K562 (cell line): ENCODE measurements around the gene SPATA6.

Experiments
- BCLAF1 ChIP-seq, 2 experiments: fragments of 450-650 bp in 1 of 2; IDR thresholded peaks; 2 replicates each; pipeline ENCODE4 v1.6.1; 2011 to 2017; ENCODE audit warnings: low read depth in 2 of 2, antibody characterized with exemption in 1 of 2, borderline replicate concordance in 1 of 2, low read length in 1 of 2, mild to moderate bottlenecking in 1 of 2, mixed read lengths in 1 of 2; ENCODE audit not compliant: control insufficient read depth in 1 of 2
- E4F1 ChIP-seq: fragments of 250-450 bp; sonication (Bioruptor Pico); IDR thresholded peaks from 2 replicates; pipeline ENCODE4 v1.5.0; 2021; ENCODE audit warnings: mild to moderate bottlenecking, borderline replicate concordance
- ETV6 ChIP-seq, 3 experiments: fragments of 150-350 bp in 1 of 3; sonication (generic) in 1 of 3; formaldehyde crosslinking in 1 of 3; IDR thresholded peaks; 2 replicates each; pipeline versions ENCODE4 v1.6.1 to v1.8.0; 2014 to 2022; ENCODE audit warnings: borderline replicate concordance in 2 of 3, low read depth in 2 of 3, antibody characterized with exemption in 1 of 3, low read length in 1 of 3, mild to moderate bottlenecking in 1 of 3, missing genetic modification reagents in 1 of 3
- IRF2 ChIP-seq: sonication (generic); formaldehyde crosslinking; IDR thresholded peaks from 2 replicates; pipeline ENCODE4 v1.8.1; 2022; ENCODE audit warnings: mild to moderate bottlenecking, missing genetic modification reagents
- TGIF2 ChIP-seq: sonication (generic); formaldehyde crosslinking; IDR thresholded peaks from 2 replicates; pipeline ENCODE4 v1.8.1; 2022; ENCODE audit warnings: mild to moderate bottlenecking, missing genetic modification reagents, moderate library complexity
- ZBTB1 ChIP-seq: sonication (generic); formaldehyde crosslinking; IDR thresholded peaks from 2 replicates; pipeline ENCODE4 v1.8.1; 2023; ENCODE audit warnings: missing genetic modification reagents, low read depth, mild to moderate bottlenecking, borderline replicate concordance
- TF ChIP-seq, protein P1 (sequence below): fragments of 450-650 bp; IDR thresholded peaks from 2 replicates; pipeline ENCODE4 v1.6.1; 2016
- TF ChIP-seq, protein P2 (sequence below): fragments of 250-450 bp; sonication (Bioruptor Pico); IDR thresholded peaks from 2 replicates; pipeline ENCODE4 v1.5.0; 2021
- TF ChIP-seq, protein P3 (sequence below), 3 experiments: IDR thresholded peaks in 2 of 3; conservative IDR thresholded peaks in 1 of 3; 2 replicates each; pipeline ENCODE4 v1.5.1; 2011 to 2012; ENCODE audit warnings: low read length in 3 of 3, mild to moderate bottlenecking in 3 of 3, control low read depth in 2 of 3, improper control_type of control experiment in 1 of 3, inconsistent platforms in 1 of 3, low read depth in 1 of 3, mixed read lengths in 1 of 3, moderate library complexity in 1 of 3; ENCODE audit not compliant: insufficient read depth in 2 of 3

- no peak for TF ChIP-seq ETV6 (IDR thresholded peaks at IDR 0.05; ENCODE audit: borderline replicate concordance in 1 of 2, low read depth in 2 of 2, low read length in 1 of 2)
- TF ChIP-seq ETV6 (CRISPR knock-in tag; IDR thresholded peaks at IDR 0.05; ENCODE audit: borderline replicate concordance): no peak
- TF ChIP-seq, protein P1, sequence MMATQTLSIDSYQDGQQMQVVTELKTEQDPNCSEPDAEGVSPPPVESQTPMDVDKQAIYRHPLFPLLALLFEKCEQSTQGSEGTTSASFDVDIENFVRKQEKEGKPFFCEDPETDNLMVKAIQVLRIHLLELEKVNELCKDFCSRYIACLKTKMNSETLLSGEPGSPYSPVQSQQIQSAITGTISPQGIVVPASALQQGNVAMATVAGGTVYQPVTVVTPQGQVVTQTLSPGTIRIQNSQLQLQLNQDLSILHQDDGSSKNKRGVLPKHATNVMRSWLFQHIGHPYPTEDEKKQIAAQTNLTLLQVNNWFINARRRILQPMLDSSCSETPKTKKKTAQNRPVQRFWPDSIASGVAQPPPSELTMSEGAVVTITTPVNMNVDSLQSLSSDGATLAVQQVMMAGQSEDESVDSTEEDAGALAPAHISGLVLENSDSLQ: no peak
- TF ChIP-seq IRF2 (CRISPR knock-in tag): no peak
- TF ChIP-seq, protein P2, sequence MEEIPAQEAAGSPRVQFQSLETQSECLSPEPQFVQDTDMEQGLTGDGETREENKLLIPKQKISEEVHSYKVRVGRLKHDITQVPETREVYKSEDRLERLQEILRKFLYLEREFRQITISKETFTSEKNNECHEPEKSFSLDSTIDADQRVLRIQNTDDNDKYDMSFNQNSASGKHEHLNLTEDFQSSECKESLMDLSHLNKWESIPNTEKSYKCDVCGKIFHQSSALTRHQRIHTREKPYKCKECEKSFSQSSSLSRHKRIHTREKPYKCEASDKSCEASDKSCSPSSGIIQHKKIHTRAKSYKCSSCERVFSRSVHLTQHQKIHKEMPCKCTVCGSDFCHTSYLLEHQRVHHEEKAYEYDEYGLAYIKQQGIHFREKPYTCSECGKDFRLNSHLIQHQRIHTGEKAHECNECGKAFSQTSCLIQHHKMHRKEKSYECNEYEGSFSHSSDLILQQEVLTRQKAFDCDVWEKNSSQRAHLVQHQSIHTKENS (CRISPR knock-in tag): no peak
- no peak for TF ChIP-seq ZBTB1 (CRISPR knock-in tag)
- TF ChIP-seq BCLAF1 (IDR thresholded peaks at IDR 0.05; ENCODE audit: borderline replicate concordance in 1 of 2, control insufficient read depth in 1 of 2, low read depth in 2 of 2, low read length in 1 of 2): no peak
- TF ChIP-seq, protein P3, sequence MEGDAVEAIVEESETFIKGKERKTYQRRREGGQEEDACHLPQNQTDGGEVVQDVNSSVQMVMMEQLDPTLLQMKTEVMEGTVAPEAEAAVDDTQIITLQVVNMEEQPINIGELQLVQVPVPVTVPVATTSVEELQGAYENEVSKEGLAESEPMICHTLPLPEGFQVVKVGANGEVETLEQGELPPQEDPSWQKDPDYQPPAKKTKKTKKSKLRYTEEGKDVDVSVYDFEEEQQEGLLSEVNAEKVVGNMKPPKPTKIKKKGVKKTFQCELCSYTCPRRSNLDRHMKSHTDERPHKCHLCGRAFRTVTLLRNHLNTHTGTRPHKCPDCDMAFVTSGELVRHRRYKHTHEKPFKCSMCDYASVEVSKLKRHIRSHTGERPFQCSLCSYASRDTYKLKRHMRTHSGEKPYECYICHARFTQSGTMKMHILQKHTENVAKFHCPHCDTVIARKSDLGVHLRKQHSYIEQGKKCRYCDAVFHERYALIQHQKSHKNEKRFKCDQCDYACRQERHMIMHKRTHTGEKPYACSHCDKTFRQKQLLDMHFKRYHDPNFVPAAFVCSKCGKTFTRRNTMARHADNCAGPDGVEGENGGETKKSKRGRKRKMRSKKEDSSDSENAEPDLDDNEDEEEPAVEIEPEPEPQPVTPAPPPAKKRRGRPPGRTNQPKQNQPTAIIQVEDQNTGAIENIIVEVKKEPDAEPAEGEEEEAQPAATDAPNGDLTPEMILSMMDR (IDR thresholded peaks at IDR 0.05 in 2 of 3, conservative IDR thresholded peaks at IDR 0.05 in 1 of 3; ENCODE audit: insufficient read depth in 2 of 3, low read depth in 1 of 3, low read length in 3 of 3): no peak
- TF ChIP-seq E4F1: no peak
- no peak for TF ChIP-seq TGIF2 (CRISPR knock-in tag)
Measured at GRCh38 chr1:48448932-48449331, 23.1 kb downstream of the SPATA6 start.
